Erythroblast (primary cell): ENCODE data around the gene CHMP6.

ENCODE experiments used
- GATA1 ChIP-seq: IDR thresholded peaks from 2 replicates; pipeline ENCODE4 v1.6.1; 2011; ENCODE audit warnings: low read depth, mild to moderate bottlenecking, control low read depth, low read length, moderate library complexity
- POLR2A ChIP-seq: IDR thresholded peaks from 2 replicates; pipeline ENCODE4 v1.6.1; 2011; ENCODE audit warnings: mild to moderate bottlenecking, low read length

- TF ChIP-seq POLR2A (no peak), GATA1 (no peak)
Observed at GRCh38 chr17:80951121-80952090, 40.2 kb upstream of the CHMP6 start.
